GM19043 (cell line): ENCODE results near the gene HECTD2.
"Not testable (repeated sequence)": the region's sequence is repeated elsewhere in the genome, so short reads cannot be mapped to it uniquely, and the experiment has no call there.

Experiments
- ATAC-seq: cut with Tn5 transposase; IDR thresholded peaks from one replicate; pipeline ENCODE4 v1.9.1; 2021; ENCODE audit warnings: low read depth; ENCODE audit not compliant: unreplicated experiment

The HECTD2 gene

DNA sequence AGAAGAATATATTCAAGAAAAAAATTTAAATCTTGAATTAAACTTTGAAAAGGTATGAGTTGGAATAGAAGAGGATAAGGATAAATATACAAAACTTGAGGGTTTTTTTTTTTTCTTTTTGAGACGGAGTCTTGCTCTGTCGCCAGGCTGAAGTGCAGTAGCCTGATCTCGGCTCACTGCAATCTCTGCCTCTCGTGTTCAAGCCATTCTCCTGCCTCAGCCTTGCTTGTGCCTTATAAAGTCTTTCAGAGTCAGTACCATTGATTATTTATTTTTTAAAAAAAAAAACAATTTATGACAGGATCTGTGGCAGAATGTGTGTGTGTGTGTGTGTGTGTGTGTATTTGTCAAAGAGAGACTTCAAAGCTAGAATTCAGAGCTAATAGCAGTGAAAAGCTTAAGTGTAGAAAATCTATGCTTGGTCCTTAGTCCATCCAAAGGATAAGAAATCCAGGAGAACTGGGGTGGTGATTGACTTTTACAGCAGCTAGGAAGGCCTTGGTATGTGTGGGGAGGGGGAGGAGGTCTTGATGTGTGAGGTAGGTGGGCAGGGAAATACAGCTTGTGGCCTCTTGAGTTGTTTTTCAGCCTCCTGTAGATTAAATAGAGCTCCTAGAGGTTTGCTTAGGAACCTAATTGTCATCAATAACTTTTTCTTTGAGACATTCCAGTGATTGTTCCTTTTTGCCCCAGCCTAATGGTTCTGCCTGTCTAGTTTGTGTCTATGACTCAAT lies 2.4 kb downstream of the HECTD2 start:
- no peak for ATAC-seq

DNA sequence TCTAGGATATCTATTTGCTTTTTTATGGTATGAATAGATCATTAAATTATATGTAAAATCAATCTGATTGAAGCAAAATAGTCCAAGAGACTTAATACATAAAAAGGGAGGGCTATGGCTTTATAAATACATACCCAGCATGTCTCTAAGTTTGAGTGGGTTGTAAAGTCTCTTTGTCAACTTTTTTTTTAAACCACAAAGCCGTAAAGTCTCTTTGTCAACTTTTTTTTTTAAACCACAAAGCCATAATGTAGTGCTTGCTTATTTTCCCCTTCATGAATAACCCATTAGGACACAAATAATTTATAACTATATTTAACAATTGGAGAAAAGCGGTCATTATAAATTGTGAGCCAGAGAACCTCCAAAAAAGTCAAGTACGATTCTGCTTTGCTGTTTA lies 5.7 kb downstream of the HECTD2 start:
- ATAC-seq, result no peak

DNA sequence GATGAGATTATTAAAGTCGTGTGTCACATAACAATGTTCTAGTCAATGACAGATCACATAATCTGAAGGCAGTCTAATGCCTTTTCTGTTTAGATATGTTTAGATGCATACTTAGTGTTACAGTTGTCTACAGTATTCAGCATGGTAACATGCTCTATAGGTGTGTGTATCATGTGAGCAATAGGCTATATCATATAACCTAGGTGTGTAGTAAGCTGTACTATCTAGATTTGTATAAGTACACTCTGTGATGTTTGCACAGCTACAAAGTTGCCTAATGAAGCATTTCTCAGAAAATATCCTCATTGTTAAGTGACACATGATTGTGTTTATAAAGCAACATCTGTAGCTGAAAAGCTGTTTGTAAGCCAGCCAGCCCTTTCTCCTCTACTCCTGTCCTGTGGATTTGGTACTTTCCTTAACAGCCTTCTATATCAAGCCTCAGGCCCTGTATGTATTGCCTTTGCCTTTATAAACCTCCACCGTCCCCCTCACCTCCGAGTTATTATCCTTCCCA lies 6.3 kb downstream of the HECTD2 start:
- ATAC-seq, result no peak

DNA sequence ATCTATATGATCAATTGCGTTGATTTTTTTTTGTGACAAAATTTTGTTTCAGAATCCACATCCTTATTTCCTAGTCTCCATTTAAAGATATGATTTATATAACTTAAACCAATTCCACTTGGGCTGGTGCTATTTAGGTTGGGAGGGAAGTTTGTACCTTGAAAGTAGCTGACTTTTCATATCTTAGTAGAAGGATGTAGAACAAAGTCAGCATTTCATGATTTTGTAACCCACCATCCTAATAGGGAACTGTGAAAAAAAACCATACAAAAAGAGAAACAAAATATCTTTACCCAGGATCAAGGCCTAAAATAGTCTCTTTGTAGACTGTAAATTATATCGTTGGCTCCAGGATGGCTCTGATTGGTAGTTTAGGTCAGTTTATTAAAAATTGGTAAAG lies 8.3 kb downstream of the HECTD2 start:
- ATAC-seq, result no peak

DNA sequence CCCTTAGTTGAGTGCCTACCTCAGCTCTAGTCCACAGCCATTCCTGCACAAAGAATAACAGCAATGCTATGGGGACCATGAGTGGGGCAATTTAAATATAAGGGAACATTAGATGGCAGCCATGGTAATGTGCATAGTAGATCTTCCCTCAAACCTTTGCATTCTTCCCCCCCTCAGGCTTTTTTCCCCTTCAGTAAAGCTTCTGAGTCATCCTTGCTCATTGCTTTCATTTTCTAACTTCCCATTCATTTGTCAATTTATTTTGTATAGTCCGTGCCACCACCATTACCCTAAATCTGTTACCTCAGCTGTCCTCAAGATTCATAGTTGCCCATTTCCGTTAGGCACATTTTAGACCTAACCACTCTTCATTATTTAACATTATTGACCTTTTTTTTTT lies 10.7 kb downstream of the HECTD2 start:
- no peak for ATAC-seq

DNA sequence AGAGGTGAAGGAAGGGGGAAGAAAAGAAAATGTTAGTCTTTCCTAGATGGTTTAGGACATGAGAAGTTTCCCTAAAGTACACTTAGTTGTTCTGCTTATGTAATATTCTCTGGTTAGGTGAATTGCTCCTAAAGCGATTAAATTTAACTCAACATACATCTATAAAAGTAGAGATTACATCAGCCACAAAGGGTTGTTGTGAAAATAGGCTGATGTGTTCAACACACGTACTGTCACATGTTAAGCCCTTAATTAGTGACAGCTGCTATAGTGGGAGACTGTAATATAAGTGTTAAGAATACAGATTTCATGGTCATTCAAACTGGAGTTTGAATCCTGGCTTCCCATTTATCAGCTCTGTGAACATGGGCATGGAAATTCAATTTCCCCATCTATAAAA lies 12.8 kb downstream of the HECTD2 start:
- no peak for ATAC-seq

DNA sequence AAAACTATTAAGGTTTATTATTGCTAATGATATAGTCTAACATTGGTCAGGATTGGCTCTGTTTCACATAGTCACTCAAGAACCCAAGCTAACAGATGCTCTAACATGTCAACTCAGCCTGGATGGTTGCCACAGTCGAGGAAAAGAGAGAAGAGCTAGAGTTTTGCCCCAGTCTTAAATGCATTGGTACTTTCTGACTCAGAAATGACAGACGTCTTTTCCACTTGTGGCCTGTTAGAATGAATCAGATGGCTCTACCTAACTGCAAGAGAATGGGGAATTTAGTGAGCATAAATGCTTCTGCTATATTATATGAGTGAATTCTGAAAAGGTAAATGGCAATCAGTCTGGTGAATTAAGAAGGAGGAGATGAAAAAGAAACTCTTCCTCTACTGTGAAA lies 13.9 kb downstream of the HECTD2 start:
- ATAC-seq, result no peak

DNA sequence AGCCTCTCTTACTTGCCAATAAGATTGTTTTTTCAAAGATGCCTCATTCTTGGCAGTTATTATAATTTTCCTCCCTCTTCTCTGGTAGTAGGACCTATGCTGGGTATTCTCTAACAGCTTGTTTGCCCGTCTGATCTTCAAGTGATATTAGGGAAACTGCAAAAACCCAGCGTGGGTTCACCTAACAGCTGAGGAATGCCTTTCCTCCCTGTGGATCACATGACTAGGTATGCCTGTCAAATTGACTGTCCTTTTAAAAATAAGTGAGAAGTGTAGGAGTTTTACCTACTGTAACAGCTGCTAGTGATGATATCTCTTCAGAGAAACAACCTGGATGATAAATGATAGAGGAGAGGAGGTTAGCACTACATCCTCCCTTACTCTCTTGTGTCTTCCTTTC lies 22.0 kb downstream of the HECTD2 start:
- ATAC-seq, result no peak

DNA sequence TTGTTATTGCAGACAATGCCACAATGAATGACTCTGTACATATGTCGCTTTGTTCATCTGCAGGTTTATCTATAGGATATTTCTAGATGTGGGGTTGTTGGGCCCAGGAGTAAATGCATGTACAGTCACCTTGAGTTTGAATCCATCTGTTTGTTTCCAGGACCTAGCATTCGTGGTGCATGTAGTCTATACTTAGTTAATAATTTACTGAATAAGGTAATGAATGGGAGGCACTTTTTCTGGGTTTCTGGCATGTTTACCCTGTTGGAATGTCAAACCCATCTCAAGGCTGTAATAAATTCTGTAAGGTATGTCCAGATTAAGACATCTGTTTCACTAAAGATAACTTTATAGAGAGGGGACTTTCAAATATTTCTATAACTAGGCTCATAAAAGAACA lies 23.5 kb downstream of the HECTD2 start:
- no peak for ATAC-seq

DNA sequence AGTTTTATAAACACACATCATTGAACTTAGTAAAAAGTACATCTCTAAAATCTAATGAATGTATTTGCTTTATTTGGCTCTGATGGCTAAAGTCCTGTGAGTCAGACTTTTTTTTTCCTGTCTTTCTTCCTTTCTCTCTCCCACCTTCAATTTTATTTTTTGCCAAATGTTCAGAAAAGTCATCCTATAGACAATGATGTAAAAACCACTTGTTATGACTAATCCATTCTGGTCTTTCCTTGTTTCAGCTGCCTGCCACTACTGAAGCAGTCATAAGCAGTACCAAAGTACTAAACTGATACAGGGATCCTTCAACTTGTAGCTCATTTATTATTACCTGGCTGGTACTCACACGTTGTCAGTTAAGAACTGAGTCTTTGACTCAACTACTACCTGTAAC lies 23.9 kb downstream of the HECTD2 start:
- no peak for ATAC-seq

DNA sequence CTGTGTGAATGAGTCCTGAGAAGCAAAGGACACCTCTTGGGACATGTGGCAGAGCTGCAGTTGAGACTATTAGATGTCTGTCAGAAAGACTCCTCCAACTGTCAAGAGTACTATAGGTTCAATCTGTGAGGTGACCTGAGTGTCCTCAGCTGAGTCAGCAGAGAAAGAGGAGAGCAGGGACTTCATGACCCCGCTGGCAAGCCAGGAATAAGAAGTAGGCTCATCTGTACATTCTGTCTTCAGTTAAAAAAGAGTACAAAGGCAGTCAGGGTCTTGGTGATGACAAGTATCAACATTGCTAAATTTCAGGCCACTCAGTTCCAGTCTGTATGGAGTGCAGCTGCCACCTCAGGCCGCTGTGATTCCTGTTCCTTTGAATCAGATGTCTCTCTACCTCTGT lies 25.1 kb downstream of the HECTD2 start:
- no peak for ATAC-seq

DNA sequence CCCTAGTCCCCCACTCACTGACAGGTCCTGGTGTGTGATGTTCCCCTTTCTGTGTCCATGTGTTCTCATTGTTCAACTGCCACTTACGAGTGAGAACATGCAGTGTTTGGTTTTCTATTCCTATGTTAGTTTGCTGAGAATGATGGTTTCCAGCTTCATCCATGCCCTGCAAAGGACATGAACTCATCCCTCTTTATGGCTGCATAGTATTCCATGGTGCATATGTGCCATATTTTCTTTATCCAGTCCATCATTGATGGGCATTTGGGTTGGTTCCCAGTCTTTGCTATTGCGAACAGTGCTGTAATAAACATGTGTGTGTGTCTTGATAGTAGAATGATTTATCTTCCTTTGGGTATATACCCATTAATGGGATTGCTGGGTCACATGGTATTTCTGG lies 28.1 kb downstream of the HECTD2 start:
- ATAC-seq, result not testable (repeated sequence)

DNA sequence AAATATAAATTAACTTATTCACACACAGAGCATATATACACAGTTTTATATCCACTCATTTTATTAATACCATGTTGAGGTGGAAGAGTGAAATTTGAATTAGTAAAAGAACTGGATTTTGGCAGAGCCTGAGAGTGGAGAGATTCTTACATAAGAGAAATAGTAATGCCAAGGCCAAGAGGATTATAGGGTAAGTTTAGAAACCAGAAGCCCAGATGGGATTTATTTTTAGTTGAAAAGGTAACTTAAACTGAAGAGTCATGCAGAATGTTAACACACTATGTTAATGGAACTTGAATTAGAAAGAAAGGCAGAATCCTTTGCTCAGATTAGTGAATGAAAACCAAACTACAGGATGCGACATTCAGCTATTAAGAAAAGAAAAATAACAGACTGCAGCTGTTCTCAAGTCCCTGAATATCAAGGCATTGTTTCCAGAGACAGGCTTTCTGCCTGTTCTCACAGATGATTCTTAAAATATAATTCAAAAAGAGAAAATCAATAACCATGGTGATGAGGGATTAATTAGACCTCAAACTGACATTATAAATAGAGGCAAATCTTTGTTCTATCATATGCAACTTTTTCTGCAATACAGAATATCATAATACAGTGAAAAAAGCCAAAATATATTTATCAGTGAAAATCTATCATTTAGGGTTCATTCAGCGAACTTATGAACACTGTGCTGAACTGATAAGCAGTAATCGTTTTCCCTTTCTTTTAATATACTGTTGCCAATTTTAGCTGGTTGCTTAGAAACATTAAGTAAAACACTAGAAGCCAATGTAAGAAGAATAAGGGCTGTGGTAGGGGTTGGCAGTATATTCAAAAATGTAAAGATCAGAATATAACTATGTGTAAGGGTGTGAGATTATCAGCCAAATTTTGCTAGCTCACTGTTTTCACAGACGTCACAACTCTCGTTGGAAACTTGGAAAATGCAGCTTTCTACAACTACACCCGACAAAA lies 34.4 kb downstream of the HECTD2 start:
- no peak for ATAC-seq

DNA sequence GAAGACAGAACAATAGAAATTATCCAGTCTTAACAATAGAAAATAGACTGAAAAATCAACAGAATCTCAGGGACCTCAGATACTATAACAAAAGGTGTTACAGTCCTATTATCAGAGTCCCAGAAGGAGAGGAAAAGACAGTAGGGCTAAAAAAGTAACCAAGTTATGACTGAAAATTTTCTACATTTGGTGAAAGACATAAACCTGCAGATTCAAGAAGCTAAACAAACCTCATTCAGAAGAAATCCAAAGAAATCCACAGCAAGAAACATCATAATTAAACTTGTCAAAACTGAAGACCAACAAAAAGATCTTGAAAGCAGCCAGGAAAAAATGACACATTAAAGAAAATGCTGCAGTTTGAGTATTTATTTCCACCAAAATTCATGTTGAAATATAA lies 41.9 kb downstream of the HECTD2 start:
- no peak for ATAC-seq

DNA sequence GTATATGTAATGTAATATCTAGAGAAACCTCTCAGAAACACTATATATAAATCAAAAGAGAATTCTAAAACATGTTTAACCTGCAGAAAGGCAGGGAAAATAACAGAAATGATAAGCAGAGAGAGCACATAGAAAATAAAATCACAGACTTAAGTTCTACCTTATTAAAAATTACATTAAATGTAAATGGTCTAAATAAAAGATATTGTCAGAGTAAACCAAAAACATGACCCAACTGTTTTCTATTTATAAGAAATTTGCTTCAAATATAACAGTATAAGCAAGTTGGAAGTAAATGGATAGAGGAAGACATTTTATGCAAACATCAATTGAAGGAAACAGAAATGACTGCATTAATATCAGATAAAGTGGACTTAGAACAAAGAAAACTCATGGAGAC lies 43.4 kb downstream of the HECTD2 start:
- ATAC-seq, result no peak

DNA sequence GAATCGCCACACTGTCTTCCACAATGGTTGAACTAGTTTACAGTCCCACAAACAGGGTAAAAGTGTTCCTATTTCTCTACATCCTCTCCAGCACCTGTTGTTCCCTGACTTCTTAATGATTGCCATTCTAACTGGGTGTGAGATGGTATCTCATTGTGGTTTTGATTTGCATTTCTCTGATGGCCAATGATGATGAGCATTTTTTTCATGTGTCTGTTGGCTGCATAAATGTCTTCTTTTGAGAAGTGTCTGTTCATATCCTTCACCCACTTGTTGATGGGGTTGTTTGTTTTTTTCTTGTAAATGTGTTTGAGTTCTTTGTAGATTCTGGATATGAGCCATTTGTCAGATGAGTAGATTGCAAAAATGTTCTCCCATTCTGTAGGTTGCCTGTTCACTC lies 45.0 kb downstream of the HECTD2 start:
- ATAC-seq, result not testable (repeated sequence)

DNA sequence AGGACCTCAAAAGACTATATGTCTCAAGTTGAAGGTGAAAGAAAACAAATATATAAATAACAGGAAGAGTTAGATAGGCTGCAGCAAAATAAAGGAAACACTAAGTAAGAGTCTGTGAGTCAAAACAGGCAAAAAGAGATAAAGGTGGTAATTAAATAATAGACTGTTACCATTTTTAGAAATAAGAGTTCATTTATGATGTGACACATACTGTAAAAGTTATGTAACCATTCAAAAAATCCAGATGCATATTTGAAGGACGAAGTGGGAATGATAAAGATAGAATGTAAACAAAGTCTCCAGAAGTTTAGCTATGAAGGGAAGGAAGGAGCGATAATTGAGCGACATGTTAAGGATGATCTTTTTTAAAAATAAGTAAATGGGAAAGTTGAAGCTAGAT lies 50.5 kb downstream of the HECTD2 start:
- no peak for ATAC-seq

DNA sequence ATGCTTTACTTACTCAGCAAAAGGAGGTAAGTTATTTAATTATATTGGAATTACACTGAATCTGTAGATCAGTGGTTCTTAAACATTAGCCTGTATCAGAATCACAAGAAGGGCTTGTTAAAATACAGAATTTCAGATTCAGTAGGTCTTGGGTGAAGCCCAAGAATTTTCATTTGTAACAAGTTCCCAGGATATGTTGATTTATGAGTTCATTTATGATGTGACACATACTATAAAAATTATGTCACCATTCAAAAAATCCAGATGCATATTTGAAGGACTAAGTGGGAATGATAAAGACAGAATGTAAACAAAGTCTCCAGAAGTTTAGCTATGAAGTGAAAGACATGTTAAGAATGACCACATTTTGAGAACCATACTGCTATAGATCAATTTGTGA lies 52.3 kb downstream of the HECTD2 start:
- no peak for ATAC-seq

DNA sequence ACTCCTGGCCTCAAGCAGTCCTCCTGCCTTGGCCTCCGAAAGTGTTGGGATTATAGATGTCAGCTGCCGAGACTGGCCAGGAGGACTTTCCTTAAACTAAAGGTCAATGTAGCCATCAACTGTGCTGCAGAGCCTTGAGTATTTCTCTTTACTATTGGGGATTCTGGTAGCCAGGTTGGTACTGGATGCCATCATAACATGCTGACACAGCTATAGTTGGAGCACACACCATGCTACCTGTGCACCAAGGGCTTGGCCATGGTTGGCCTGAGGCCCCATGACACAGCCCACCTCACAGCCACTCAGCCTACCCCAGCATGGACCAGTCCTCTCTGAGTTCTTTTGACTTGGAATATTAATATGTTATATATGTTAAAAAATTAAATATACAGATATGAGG lies 54.4 kb downstream of the HECTD2 start:
- ATAC-seq, result no peak

DNA sequence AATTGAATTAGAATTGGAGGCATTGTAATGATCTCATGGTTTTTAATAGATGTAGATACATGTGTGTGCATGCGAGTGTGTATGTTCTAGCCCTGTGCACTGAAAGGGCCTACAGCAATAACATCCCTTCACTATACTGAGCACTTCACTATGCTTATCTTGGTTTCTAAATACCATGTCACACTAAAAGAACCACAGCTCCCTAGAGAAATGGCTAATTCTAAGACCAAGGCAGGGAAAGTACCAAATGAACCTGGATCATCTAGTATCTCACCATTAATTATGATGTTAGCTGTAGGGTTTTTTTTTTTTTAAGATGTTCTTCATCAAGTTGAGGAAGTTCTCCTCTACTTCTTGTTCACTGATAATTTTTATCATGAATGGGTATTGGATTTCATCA lies 55.1 kb downstream of the HECTD2 start:
- no peak for ATAC-seq

DNA sequence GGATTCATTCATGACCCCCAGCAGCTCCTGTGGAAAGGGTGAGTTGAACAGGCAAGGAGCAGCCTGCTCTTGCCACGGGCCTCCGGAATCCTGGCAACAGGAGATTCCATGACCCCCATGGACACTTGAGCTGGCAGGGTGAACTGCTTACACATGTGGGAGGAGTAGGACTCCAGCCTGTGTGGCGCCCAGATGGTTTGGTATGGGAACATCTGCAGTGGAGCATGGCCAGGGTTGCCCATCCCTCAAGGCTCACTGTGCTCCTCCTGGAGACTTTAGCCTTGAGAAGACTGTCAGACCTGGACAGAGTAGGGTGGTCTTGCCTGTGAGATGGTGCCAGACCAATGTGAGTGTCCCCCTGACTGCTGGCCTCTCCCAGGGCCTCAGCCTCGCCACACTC lies 57.0 kb downstream of the HECTD2 start:
- no peak for ATAC-seq

DNA sequence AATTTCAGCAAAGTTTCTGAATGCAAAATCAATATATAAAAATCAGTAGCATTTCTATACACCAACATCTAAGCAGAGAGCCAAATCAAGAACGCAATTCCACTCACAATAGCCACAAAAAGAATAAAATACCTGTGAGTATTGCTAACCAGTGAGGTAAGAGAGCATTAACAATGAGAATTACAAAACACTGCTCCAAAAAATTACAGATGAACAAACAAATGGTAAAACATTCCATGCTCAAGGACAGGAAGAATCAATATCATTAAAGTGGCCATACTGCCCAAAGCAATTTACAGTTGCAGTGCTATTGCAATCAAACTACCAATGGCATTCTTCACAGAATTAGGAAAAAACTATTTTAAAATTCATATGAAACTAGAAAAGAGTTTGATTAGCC lies 61.5 kb downstream of the HECTD2 start:
- no peak for ATAC-seq
